Cardiac septum (tissue), 1 donor: ENCODE data around the gene DPP6. TPM values are rescaled to one million over a fixed set of nuclear protein-coding genes. Genes with fewer than 3 reads are reported as not detected.

Experiments used
- DNase-seq: peaks from one replicate; pipeline ENCODE4 v3.0.0-alpha.2; 2020; ENCODE audit warnings: low spot score
- intact Hi-C: fragments of 100-400 bp; cut with DNase I; formaldehyde crosslinking; loops from one replicate; pipeline ENCODE4 v1.14.0; 2022
- total RNA-seq: library from RNA; stranded (reverse); fragmentation: NEBNext Ultra II Directional; extraction: Animal tissue kit (Norgen Biotek cat#: 25700); gene quantifications from one replicate; pipeline ENCODE4 v1.2.1, GENCODE V29; 2021
- donor health status: DM: no; HTN: no; CAD: no.

DPP6 gene
- total RNA-seq, 1 donor from 2014 or later: not detected

GRCh38 chr7:154429666-154430404 is 377.6 kb downstream of the DPP6 start:
- intact Hi-C loops: no loop called here
- no peak for DNase-seq

GRCh38 chr7:154430640-154431039 is 378.4 kb downstream of the DPP6 start:
- no peak for DNase-seq
- intact Hi-C loops: no loop called here

DNA sequence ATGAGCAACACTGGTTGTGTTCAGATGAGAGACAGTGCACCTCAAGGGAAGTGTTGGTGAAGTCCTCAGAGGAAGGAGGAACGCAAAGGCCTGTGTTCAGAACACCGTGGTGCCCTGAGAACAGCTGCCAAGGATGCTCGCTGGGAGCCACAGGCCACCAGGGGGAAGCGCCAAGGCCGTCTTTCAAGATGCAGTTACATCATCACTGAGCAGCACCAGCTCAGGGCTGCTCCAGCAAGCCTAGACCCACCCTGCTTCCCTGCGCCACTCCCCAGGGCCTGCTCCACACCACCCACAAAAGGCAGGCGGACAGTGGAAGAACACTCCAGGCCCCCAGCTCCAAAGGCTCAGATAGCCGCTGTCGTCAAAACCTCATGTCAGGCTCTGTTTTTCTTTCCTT is 378.8 kb downstream of the DPP6 start:
- no peak for DNase-seq
- intact Hi-C loops: no loop called here

- intact Hi-C loops: no loop called here
- DNase-seq: no peak
These were observed 381.7 kb downstream of the DPP6 start for GRCh38 chr7:154433632-154434598.

- DNase-seq: no peak
- intact Hi-C loops: no loop called here
These were observed 384.4 kb downstream of the DPP6 start for GRCh38 chr7:154436560-154436959.

GRCh38 chr7:154437234-154437633 is 385.0 kb downstream of the DPP6 start:
- intact Hi-C loops: no loop called here
- DNase-seq: no peak

DNA sequence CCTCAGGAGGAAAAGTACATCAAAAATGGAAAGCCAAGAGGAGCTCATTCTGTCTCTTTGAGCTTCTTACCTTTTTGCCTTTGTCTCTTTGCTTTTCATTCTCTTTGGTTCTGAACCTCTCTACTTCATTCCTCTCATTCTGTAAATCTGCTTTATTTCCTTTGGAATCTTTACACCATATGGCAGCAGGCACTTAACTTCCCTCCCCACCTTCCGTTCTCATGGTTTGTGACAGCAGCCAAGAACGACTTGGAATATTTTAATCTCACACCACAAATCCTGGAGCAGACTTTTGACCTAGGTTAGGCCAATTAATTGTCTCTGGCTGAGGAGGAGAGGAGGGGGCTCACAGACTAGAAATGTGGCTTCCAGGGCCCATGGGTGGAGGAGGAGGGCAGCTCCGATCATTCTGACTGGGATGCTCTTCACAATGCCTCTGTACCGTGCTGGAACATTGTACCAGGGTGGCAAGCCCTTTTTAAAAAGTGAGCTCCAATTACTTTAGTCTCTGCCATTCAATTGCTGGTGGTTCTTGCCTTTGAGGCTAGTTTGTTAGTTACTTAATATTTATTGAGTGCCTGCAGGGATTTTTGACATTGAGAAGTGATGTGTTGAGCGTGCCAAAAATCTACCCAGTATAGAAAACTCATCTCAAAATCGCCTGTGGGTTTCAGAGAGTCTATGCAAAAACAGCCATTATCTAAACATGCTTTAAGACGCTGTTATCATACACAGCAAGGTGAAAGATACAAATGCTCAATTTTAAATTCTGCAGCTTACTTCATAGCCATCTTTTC is 386.6 kb downstream of the DPP6 start:
- intact Hi-C loops: no loop called here
- no peak for DNase-seq

DNA sequence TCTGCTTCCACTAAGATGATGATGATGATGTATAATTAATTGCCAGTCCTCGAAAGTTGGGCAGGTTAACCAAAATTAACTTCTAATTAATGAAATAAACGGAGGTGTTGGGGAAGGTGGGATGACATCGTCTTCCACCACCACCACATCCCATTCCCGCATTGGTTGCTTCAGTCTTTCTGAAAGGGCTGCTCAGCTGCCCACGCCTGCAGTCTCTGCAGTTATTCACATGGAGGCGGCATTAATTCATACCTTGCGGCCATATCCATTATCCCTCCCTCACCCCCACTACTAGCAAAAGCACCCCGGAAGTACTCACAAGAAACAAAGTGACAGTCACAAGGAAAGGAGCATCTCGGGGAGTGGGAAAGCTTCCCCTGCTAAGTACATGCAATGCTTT is 387.9 kb downstream of the DPP6 start:
- intact Hi-C loops: no loop called here

GRCh38 chr7:154440651-154441050 is 388.5 kb downstream of the DPP6 start:
- intact Hi-C loops: no loop called here
- no peak for DNase-seq

More for the DNA sequence above, 387.9 kb downstream of the DPP6 start:
- no peak for DNase-seq

DNA sequence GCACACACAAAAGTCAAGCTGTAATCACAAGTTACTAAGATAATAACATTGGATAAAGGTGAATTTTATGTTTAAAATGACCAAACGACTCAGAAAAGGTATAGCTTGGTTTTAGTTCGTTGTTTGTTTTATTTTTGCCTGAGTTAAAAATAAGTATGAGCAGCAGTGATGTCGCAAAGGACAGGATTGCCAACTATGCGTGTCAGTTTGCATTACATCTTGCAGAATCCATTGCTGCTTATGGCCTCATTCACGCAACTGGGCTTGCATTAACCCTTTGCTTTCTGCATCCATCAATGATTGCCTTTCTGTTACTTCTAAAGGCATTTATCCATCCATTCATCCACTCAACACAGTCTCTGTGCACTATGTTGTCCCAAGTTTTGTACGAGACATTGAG is 389.6 kb downstream of the DPP6 start:
- no peak for DNase-seq
- intact Hi-C loops: no loop called here

DNA sequence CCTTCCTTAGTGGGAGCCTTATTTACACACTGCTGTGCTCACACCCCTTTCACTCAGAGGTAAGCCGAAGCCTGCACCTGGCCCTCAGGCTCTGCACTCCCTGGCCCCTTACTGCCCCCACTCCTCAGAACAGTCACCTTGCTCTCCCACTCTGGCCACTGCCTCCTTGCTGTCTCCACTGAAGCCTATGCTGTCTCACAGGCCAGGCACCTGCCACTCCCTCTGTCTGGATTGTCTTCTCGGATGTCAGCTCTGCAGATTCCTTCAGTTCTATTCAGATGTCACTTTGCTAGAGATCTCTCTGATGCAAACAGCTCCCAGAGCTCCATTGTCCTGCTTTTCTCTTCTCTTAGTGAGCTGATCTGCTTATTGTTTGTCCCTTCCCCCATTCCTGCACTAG is 390.7 kb downstream of the DPP6 start:
- intact Hi-C loops: no loop called here
- DNase-seq: no peak

DNA sequence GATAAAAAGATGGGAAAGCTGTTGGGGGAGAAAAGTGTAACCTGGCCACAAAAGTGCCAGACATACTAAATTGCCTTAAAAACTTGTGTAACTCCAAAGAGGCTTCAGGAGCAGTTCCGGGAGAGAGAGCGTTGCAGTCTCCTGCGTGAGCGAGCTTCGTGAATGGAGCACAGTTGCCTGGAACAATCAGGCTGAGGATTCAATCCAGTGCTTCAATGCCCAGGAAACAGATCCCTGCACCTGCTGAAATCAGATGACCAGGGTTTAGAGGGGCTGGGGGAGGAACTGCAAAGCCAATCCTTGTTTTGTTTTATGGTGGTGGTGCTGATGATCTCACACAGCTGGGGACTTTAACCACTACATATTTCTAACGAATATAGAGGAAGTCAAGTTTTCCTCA is 398.3 kb downstream of the DPP6 start:
- intact Hi-C loops: no loop called here
- DNase-seq: no peak

DNA sequence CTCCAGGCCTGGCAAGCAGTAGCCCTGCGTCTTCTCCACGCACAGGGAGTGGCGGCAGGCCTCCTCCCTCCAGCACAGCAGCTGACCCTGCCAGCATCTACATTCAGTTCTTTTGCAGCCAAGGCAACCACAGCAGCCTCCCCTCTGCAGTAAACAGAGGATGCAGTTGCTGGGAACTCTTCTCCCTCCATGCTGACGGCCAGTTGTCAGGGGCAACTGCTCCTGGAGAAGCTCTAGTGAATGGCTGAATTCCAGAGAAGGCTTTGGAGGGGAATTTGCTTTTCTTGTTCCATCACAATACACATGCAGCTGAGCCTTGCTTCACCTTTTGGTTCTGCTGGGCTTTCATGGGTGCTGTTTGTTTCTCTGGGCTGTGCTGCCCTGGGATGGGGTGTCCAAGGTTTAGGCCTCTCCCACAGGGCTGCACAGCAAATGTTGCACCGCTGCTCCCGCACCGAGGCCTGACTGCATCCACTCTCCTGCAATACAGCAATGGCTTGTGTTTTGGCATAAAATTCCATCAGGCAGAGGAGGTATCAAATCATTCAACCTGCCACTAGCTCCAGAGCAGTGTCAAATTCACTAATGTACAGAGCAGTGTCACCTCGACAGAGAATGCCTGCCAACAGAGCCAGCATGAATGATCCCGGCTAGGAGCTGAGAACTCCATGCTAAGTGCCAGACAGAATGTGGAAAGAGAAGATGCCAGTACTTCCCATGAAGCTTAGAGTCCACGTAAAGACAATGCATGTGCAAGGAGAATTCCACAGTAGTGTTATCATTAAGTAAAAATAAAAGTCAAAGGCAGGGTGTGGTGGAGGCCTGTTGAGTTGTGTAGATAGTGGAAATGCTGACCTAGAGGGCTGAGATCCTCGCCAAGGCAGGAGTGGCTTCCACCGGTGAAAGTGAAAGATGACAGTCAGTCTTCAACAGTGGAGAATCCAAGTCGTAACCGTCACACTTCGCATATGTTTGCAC is 399.6 kb downstream of the DPP6 start:
- no peak for DNase-seq
- intact Hi-C loops: no loop called here

DNA sequence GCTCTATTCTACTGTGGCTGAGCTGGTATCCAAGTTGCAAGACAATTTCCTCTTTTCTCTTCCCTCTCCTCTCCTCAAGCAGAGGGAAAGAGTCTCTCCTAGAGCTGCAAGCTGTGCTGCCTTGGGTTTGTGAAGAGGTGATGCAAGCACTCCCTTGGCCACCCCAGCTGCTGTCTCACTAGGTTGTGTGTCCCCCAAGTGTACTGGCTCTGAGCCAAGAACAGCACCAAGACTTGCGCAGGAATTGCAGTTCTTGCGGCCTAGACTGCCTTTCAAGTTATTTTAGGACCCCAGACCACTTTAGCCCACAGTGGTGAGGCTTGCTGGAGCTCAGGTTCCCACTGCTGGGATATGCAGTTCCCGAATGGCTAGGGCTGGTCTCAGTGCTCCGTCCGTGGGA is 411.6 kb downstream of the DPP6 start:
- intact Hi-C loops: no loop called here
- no peak for DNase-seq

DNA sequence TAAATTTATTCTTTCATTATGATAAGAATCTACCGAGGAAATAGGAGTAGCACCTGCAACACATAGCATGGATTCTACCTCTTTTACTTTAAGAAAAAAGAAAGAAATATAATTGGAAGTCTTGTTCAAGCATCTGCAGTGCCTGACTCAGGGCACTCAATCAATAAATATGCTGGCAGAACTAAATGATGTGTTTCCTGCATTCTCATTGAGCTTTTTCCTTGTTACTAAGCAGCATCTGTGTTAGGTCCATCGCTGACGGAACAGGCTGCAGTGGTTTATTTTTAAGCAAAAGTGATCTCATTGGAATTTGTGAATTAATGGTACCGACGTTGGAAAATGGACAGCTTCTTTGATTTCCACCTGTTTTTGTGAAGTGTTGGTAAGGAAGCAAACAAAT is 417.5 kb downstream of the DPP6 start:
- intact Hi-C loops: no loop called here

GRCh38 chr7:154472343-154472742 is 420.1 kb downstream of the DPP6 start:
- DNase-seq: no peak
- intact Hi-C loops: no loop called here

More for the DNA sequence above, 417.5 kb downstream of the DPP6 start:
- no peak for DNase-seq

DNA sequence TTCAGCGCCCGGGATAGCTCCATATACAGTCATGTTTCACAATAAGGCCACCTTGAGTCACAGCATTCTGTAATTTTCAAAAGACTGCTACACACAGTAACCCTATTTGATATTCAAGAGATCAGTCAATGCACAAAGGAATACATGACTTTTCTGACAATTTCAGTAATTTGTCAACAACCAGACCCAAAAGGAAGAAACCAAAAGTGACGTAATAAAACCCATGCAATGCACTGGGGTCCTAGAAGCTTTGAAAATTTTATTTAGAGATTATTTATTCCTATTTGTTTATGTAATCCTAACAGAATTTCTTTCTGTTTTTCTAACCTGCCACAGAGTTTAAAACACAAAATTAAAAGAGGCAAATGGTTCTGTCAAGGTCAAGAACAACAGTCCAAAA is 421.2 kb downstream of the DPP6 start:
- intact Hi-C loops: no loop called here

DNA sequence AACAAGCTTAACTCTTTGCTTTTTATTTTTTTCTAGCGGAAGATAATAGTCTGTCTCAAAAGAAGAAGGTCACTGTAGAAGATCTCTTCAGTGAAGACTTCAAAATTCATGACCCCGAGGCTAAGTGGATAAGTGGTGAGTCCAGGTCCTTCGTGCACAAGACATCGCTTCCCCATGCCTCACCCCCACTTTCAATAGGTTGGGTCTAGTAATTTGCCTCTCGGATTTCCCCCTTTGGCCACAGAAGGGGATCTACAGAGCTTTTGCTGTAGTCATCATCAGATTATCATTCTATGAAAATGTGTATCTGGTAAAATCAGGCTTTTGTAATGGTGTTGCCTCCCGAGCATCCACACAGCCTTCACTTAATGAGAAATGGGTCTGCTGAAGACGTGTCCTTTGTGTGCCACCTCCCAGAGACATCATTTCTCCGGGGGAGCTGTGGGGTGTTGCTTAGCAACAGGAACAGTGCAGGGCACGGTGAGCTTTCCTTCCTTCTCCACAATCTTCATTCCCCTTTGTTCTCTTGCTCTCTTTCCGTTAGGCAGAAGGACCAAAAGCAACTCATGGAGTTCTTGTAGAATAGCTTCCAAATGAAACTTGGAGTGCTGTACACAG is 422.8 kb downstream of the DPP6 start:
- intact Hi-C loops: no loop called here
- no peak for DNase-seq

More for the DNA sequence above, 421.2 kb downstream of the DPP6 start:
- no peak for DNase-seq
